Cardiac muscle cell (in vitro differentiated cells and primary cell): ENCODE data around the gene FOXN3. TPM values are rescaled to one million over a fixed set of nuclear protein-coding genes. Genes with fewer than 3 reads are reported as not detected.

Experiments
- DNase-seq, 2 donors: peaks; one replicate each; pipeline versions ENCODE4 v3.0.0 to v3.0.0-alpha.2; 2010 to 2017; ENCODE audit warnings: low read depth in 1 of 2, low spot score in 1 of 2
- H3K27ac ChIP-seq: fragments of 200-600 bp; sonication (generic); 2 replicates; pipeline ENCODE4 v1.5.1; 2016
- H3K27me3 ChIP-seq: fragments of 200-600 bp; sonication (generic); 2 replicates; pipeline ENCODE4 v1.6.0; 2016; ENCODE audit warnings: control low read depth
- H3K36me3 ChIP-seq: fragments of 200-600 bp; sonication (generic); 2 replicates; pipeline ENCODE4 v1.5.1; 2016; ENCODE audit warnings: control low read depth
- H3K4me1 ChIP-seq: fragments of 200-600 bp; sonication (generic); 2 replicates; pipeline ENCODE4 v1.8.1; 2017; ENCODE audit warnings: low read depth, mild to moderate bottlenecking, mixed run types
- H3K4me3 ChIP-seq: fragments of 200-600 bp; sonication (generic); 2 replicates; pipeline ENCODE4 v1.5.1; 2016; ENCODE audit warnings: mild to moderate bottlenecking
- H3K9me3 ChIP-seq: fragments of 200-600 bp; sonication (generic); 2 replicates; pipeline ENCODE4 v1.5.1; 2017; ENCODE audit warnings: low read depth, mild to moderate bottlenecking, control low read depth
- CTCF ChIP-seq: IDR thresholded peaks from 2 replicates; pipeline ENCODE4 v1.5.1; 2012; ENCODE audit warnings: low read depth, mild to moderate bottlenecking, low read length
- polyA plus RNA-seq: library from polyadenylated mRNA; unstranded; fragments of >200 nt; fragmentation: Nextera tagmentation; extraction: Ambion mirVana; gene quantifications from 2 replicates; pipeline ENCODE4 v1.2.1, GENCODE V29; 2016
- total RNA-seq: library from RNA; depleted of rRNA; stranded (reverse); fragments of >200 nt; gene quantifications from 2 replicates; pipeline ENCODE4 v1.2.3, GENCODE V29; 2016

Gene FOXN3
- total and polyA plus RNA-seq, 2 experiments from 2014 or later, result 43.8 to 74.8 TPM

GRCh38 chr14:89392181-89392580 lies 24.9 kb downstream of the FOXN3 start:
- Histone ChIP-seq H3K4me3 (no peak overlapping the region), H3K36me3 (no peaks in the 10 kb centered on the region), H3K9me3 (no peaks in the 10 kb centered on the region), H3K27me3 (no peaks in the 10 kb centered on the region), H3K4me1 (peaks cover 6% of the 10 kb centered on the region), H3K27ac (no peak overlapping the region)
- no peak for TF ChIP-seq CTCF
- DNase-seq, result no peak

GRCh38 chr14:89391556-89391955 lies 25.5 kb downstream of the FOXN3 start:
- Histone ChIP-seq H3K9me3 (no peaks in the 10 kb centered on the region), H3K4me1 (peaks cover 6% of the 10 kb centered on the region), H3K36me3 (no peaks in the 10 kb centered on the region), H3K27me3 (no peaks in the 10 kb centered on the region), H3K27ac (no peak overlapping the region), H3K4me3 (no peak overlapping the region)
- TF ChIP-seq CTCF, result no peak
- no peak for DNase-seq

- TF ChIP-seq CTCF, result no peak
- Histone ChIP-seq H3K4me1 (peaks cover 7% of the 10 kb centered on the region), H3K9me3 (no peaks in the 10 kb centered on the region), H3K27ac (no peak overlapping the region), H3K4me3 (no peak overlapping the region), H3K27me3 (no peaks in the 10 kb centered on the region), H3K36me3 (no peaks in the 10 kb centered on the region)
- DNase-seq, result no peak
Observed at GRCh38 chr14:89391123-89391522, 25.9 kb downstream of the FOXN3 start.

GRCh38 chr14:89388853-89389252 lies 28.2 kb downstream of the FOXN3 start:
- H3K27ac ChIP-seq, result no peak overlapping the region
- H3K4me1 ChIP-seq, result peaks cover 6% of the 10 kb centered on the region

GRCh38 chr14:89387922-89388685 lies 28.9 kb downstream of the FOXN3 start:
- H3K9me3 ChIP-seq, result no peaks in the 10 kb centered on the region
- DNase-seq, result no peak
- H3K27me3 ChIP-seq, result no peaks in the 10 kb centered on the region
- H3K4me3 ChIP-seq, result no peak overlapping the region
- H3K4me1 ChIP-seq, result peaks cover 6% of the 10 kb centered on the region
- H3K27ac ChIP-seq, result no peak overlapping the region
- TF ChIP-seq CTCF, result no peak
- no peaks in the 10 kb centered on the region for H3K36me3 ChIP-seq

More at GRCh38 chr14:89388853-89389252, 28.2 kb downstream of the FOXN3 start:
- Histone ChIP-seq H3K4me3 (no peak overlapping the region), H3K9me3 (no peaks in the 10 kb centered on the region), H3K36me3 (no peaks in the 10 kb centered on the region), H3K27me3 (no peaks in the 10 kb centered on the region)
- TF ChIP-seq CTCF, result peak; percentile 37
- DNase-seq, result peak in 1 of 2 donors; percentile 49
